Tibial nerve (tissue), 4 donors: ENCODE measurements around the gene RIT1. TPM values are rescaled to one million over a fixed set of nuclear protein-coding genes. Genes with fewer than 3 reads are reported as not detected.

ENCODE experiments used
- DNase-seq, 2 donors: peaks; one replicate each; pipeline ENCODE4 v3.0.0-alpha.2; 2019; ENCODE audit warnings: low spot score in 2 of 2
- H3K27ac ChIP-seq, 4 donors: fragments of 200-600 bp; sonication (generic) in 3 of 4; one replicate each; pipeline ENCODE4 v1.5.1; 2017 to 2019; ENCODE audit warnings: mild to moderate bottlenecking in 1 of 4
- H3K27me3 ChIP-seq, 2 donors: fragments of 200-600 bp; sonication (generic) in 1 of 2; one replicate each; pipeline versions ENCODE4 v1.5.1 to v1.6.0; 2017 to 2019
- H3K36me3 ChIP-seq, 3 donors: fragments of 200-600 bp; sonication (generic); one replicate each; pipeline ENCODE4 v1.5.1; 2018 to 2019
- H3K4me1 ChIP-seq, 4 donors: fragments of 200-600 bp; sonication (generic) in 3 of 4; one replicate each; pipeline ENCODE4 v1.5.1; 2017 to 2019
- H3K4me3 ChIP-seq, 4 donors: fragments of 200-600 bp; sonication (generic) in 3 of 4; one replicate each; pipeline ENCODE4 v1.5.1; 2017 to 2019; ENCODE audit warnings: mild to moderate bottlenecking in 1 of 4, moderate library complexity in 1 of 4
- H3K9me3 ChIP-seq, 4 donors: fragments of 200-600 bp; sonication (generic) in 3 of 4; one replicate each; pipeline ENCODE4 v1.5.1; 2017 to 2019
- CTCF ChIP-seq, 5 experiments: fragments of 200-600 bp in 3 of 5; fragments of 450-650 bp in 2 of 5; sonication (generic) in 3 of 5; IDR thresholded peaks; one replicate each; pipeline ENCODE4 v1.5.1; 2016 to 2019; ENCODE audit warnings: antibody characterized with exemption in 5 of 5, mild to moderate bottlenecking in 3 of 5, moderate library complexity in 2 of 5
- EP300 ChIP-seq, 2 donors: sonication (generic); formaldehyde crosslinking; IDR thresholded peaks; one replicate each; pipeline ENCODE4 v1.6.1; 2017; ENCODE audit warnings: antibody characterized with exemption in 2 of 2, mild to moderate bottlenecking in 1 of 2
- POLR2A ChIP-seq, 2 donors: fragments of 450-650 bp; IDR thresholded peaks; one replicate each; pipeline ENCODE4 v1.6.1; 2017; ENCODE audit warnings: antibody characterized with exemption in 2 of 2, mild to moderate bottlenecking in 2 of 2, moderate library complexity in 2 of 2
- WGBS, 2 donors: methylation state at CpG; one replicate each; pipeline ENCODE4 v1.1.5; 2018; 5-methylcytosine and 5-hydroxymethylcytosine counted together
- total RNA-seq, 4 donors: library from RNA; depleted of rRNA; stranded (reverse); fragments of >200 nt; gene quantifications; one replicate each; pipeline ENCODE4 v1.1.0, GENCODE V29; 2016

Gene RIT1
- total RNA-seq, 4 donors from 2014 or later: 18.8 to 23.3 (median 20.7) TPM

- no peak for TF ChIP-seq CTCF (IDR thresholded peaks at IDR 0.05)
- TF ChIP-seq EP300 (IDR thresholded peaks at IDR 0.05): no peak
- TF ChIP-seq POLR2A (IDR thresholded peaks at IDR 0.05): no peak
Measured at GRCh38 chr1:155952505-155952890, 41.3 kb upstream of the RIT1 start.

GRCh38 chr1:155951753-155952504 is 40.8 kb upstream of the RIT1 start:
- Histone ChIP-seq H3K9me3 (no peaks in the 10 kb centered on the region), H3K27me3 (no peaks in the 10 kb centered on the region), H3K4me1 (peaks cover 0 to 8% (median 0%) of the 10 kb centered on the region in 4 donors), H3K4me3 (no peak overlapping the region), H3K36me3 (peaks cover 2 to 100% (median 66%) of the 10 kb centered on the region in 3 donors), H3K27ac (peak overlapping the region in 2 of 4 donors; percentile 17 to 55)
- TF ChIP-seq POLR2A (IDR thresholded peaks at IDR 0.05) (no peak), CTCF (IDR thresholded peaks at IDR 0.05) (no peak), EP300 (IDR thresholded peaks at IDR 0.05) (no peak)
- WGBS, 2 donors: 85 to 94% methylated on average over 6 of the region's 6 CpGs
- no peak for DNase-seq

More at GRCh38 chr1:155952505-155952890, 41.3 kb upstream of the RIT1 start:
- Histone ChIP-seq H3K27me3 (no peaks in the 10 kb centered on the region), H3K36me3 (peaks cover 2 to 100% (median 67%) of the 10 kb centered on the region in 3 donors), H3K4me3 (no peak overlapping the region), H3K27ac (peak overlapping the region in 2 of 4 donors; percentile 17 to 55), H3K4me1 (peaks cover 0 to 4% (median 0%) of the 10 kb centered on the region in 4 donors), H3K9me3 (no peaks in the 10 kb centered on the region)
- WGBS, 2 donors: 91 to 92% methylated on average over 13 of the region's 13 CpGs
- no peak for DNase-seq

- DNase-seq: no peak
- WGBS, 2 donors: 96% methylated on average over 26 to 27 of the region's 27 CpGs
- Histone ChIP-seq H3K4me3 (no peak overlapping the region), H3K9me3 (no peaks in the 10 kb centered on the region), H3K27me3 (no peaks in the 10 kb centered on the region), H3K27ac (no peak overlapping the region), H3K36me3 (peaks cover 2 to 100% (median 63%) of the 10 kb centered on the region in 3 donors), H3K4me1 (peaks cover 0 to 14% (median 1%) of the 10 kb centered on the region in 4 donors)
- TF ChIP-seq EP300 (IDR thresholded peaks at IDR 0.05): no peak
- TF ChIP-seq CTCF (IDR thresholded peaks at IDR 0.05): no peak
Measured at GRCh38 chr1:155950829-155951228, 39.7 kb upstream of the RIT1 start.

- no peak for DNase-seq
- peaks cover 2 to 72% (median 47%) of the 10 kb centered on the region in 3 donors for H3K36me3 ChIP-seq
Measured at GRCh38 chr1:155947741-155948140, 36.6 kb upstream of the RIT1 start.

More at GRCh38 chr1:155947741-155948140, 36.6 kb upstream of the RIT1 start:
- 87 to 89% methylated on average over 8 of the region's 8 CpGs for WGBS, 2 donors
- H3K4me1 ChIP-seq: peaks cover 0 to 41% (median 14%) of the 10 kb centered on the region in 4 donors
- no peak overlapping the region for H3K27ac ChIP-seq
- H3K4me3 ChIP-seq: no peak overlapping the region
- no peaks in the 10 kb centered on the region for H3K27me3 ChIP-seq
- H3K9me3 ChIP-seq: no peaks in the 10 kb centered on the region
- no peak for TF ChIP-seq CTCF (IDR thresholded peaks at IDR 0.05)
- no peak for TF ChIP-seq EP300 (IDR thresholded peaks at IDR 0.05)
- no peak for TF ChIP-seq POLR2A (IDR thresholded peaks at IDR 0.05)
